SK-N-SH treated with all-trans-retinoic acid at 6 μM for 48 hours (cell line): Measurements from ENCODE around the gene ATP8A1.

Source experiments
- ATAC-seq: fragments of 200-7000 bp; cut with Tn5 transposase; 3 replicates; pipeline ENCODE4 v1.9.1; 2020; ENCODE audit warnings: mild to moderate bottlenecking, moderate library complexity
- ARNTL ChIP-seq: fragments of 450-650 bp; formaldehyde crosslinking; IDR thresholded peaks from 2 replicates; pipeline ENCODE4 v1.5.0; 2020; ENCODE audit warnings: low read depth, mild to moderate bottlenecking, moderate library complexity, borderline replicate concordance
- BACH2 ChIP-seq: fragments of 250-450 bp; sonication (Bioruptor Pico); IDR thresholded peaks from 2 replicates; pipeline ENCODE4 v1.9.0; 2021; ENCODE audit warnings: mild to moderate bottlenecking, borderline replicate concordance
- CREB5 ChIP-seq: fragments of 250-450 bp; sonication (Bioruptor Pico); IDR thresholded peaks from 2 replicates; pipeline ENCODE4 v1.5.1; 2020; ENCODE audit warnings: low read depth, mild to moderate bottlenecking, moderate library complexity
- CSDC2 ChIP-seq: fragments of 250-450 bp; sonication (Bioruptor Pico); IDR thresholded peaks from 2 replicates; pipeline ENCODE4 v1.5.0; 2020; ENCODE audit warnings: mild to moderate bottlenecking, moderate library complexity
- CSRNP3 ChIP-seq: fragments of 250-450 bp; sonication (Bioruptor Pico); IDR thresholded peaks from 2 replicates; pipeline ENCODE4 v1.5.1; 2021; ENCODE audit warnings: mild to moderate bottlenecking, moderate library complexity
- ESRRG ChIP-seq: fragments of 250-450 bp; sonication (Bioruptor Pico); IDR thresholded peaks from 2 replicates; pipeline ENCODE4 v1.6.1; 2021; ENCODE audit warnings: mild to moderate bottlenecking
- GLIS3 ChIP-seq: fragments of 250-450 bp; sonication (Bioruptor Pico); IDR thresholded peaks from 2 replicates; pipeline ENCODE4 v1.5.0; 2020; ENCODE audit warnings: mild to moderate bottlenecking, moderate library complexity
- ISL1 ChIP-seq: fragments of 250-450 bp; sonication (Bioruptor Pico); IDR thresholded peaks from 2 replicates; pipeline ENCODE4 v2.1.2; 2022; ENCODE audit warnings: mild to moderate bottlenecking, moderate library complexity
- OSR1 ChIP-seq: fragments of 250-450 bp; sonication (Bioruptor Pico); IDR thresholded peaks from 2 replicates; pipeline ENCODE4 v1.8.0; 2022; ENCODE audit warnings: moderate library complexity, mild to moderate bottlenecking, inconsistent platforms
- PATZ1 ChIP-seq: fragments of 250-450 bp; sonication (Bioruptor Pico); IDR thresholded peaks from 2 replicates; pipeline ENCODE4 v1.8.0; 2020; ENCODE audit warnings: mild to moderate bottlenecking, moderate library complexity, borderline replicate concordance
- PPARA ChIP-seq: fragments of 250-450 bp; sonication (Bioruptor Pico); IDR thresholded peaks from 2 replicates; pipeline ENCODE4 v1.5.0; 2020; ENCODE audit warnings: mild to moderate bottlenecking, borderline replicate concordance
- RARB ChIP-seq: fragments of 250-450 bp; sonication (Bioruptor Pico); IDR thresholded peaks from 2 replicates; pipeline ENCODE4 v1.8.0; 2021; ENCODE audit warnings: mild to moderate bottlenecking, moderate library complexity
- SNAI2 ChIP-seq: fragments of 250-450 bp; sonication (Bioruptor Pico); IDR thresholded peaks from 2 replicates; pipeline ENCODE4 v1.5.0; 2020; ENCODE audit warnings: mild to moderate bottlenecking, moderate library complexity
- TCF4 ChIP-seq: fragments of 250-450 bp; sonication (Bioruptor Pico); IDR thresholded peaks from 2 replicates; pipeline ENCODE4 v1.8.0; 2021; ENCODE audit warnings: mild to moderate bottlenecking, moderate library complexity, borderline replicate concordance
- TOX ChIP-seq: fragments of 250-450 bp; sonication (Bioruptor Pico); IDR thresholded peaks from 2 replicates; pipeline ENCODE4 v1.8.0; 2021; ENCODE audit warnings: mild to moderate bottlenecking, moderate library complexity, borderline replicate concordance
- ZC3H10 ChIP-seq: fragments of 250-450 bp; sonication (Bioruptor Pico); IDR thresholded peaks from 2 replicates; pipeline ENCODE4 v1.5.1; 2021; ENCODE audit warnings: mild to moderate bottlenecking, moderate library complexity
- ZFP3 ChIP-seq: fragments of 250-450 bp; sonication (Bioruptor Pico); IDR thresholded peaks from 2 replicates; pipeline ENCODE4 v1.5.0; 2020; ENCODE audit warnings: mild to moderate bottlenecking, moderate library complexity
- ZNF565 ChIP-seq: fragments of 450-650 bp; formaldehyde crosslinking; conservative IDR thresholded peaks from 2 replicates; pipeline ENCODE4 v1.5.0; 2020; ENCODE audit warnings: low read depth, mild to moderate bottlenecking, moderate library complexity
- ZNF70 ChIP-seq: fragments of 450-650 bp; formaldehyde crosslinking; IDR thresholded peaks from 2 replicates; pipeline ENCODE4 v1.5.0; 2020; ENCODE audit warnings: mild to moderate bottlenecking, moderate library complexity
- ZNF8 ChIP-seq: fragments of 450-650 bp; formaldehyde crosslinking; IDR thresholded peaks from 2 replicates; pipeline ENCODE4 v1.5.0; 2020; ENCODE audit warnings: mild to moderate bottlenecking, moderate library complexity
- TF ChIP-seq, protein P1 (sequence below): fragments of 250-450 bp; sonication (Bioruptor Pico); IDR thresholded peaks from 2 replicates; pipeline ENCODE4 v1.8.0; 2021; ENCODE audit warnings: low read depth, mild to moderate bottlenecking, moderate library complexity, borderline replicate concordance
- TF ChIP-seq, protein P2 (sequence below): fragments of 250-450 bp; sonication (Bioruptor Pico); IDR thresholded peaks from 2 replicates; pipeline ENCODE4 v1.5.0; 2020; ENCODE audit warnings: mild to moderate bottlenecking, moderate library complexity

Gene ATP8A1

GRCh38 chr4:42637104-42637503 is 19.8 kb downstream of the ATP8A1 start:
- no peak for TF ChIP-seq CSDC2 (CRISPR knock-in tag)
- no peak for TF ChIP-seq ZNF565 (CRISPR knock-in tag)
- no peak for TF ChIP-seq ZNF70 (CRISPR knock-in tag)
- no peak for TF ChIP-seq TOX (CRISPR knock-in tag)
- TF ChIP-seq ISL1 (CRISPR knock-in tag) = no peak
- no peak for TF ChIP-seq ZNF8 (CRISPR knock-in tag)
- no peak for TF ChIP-seq GLIS3 (CRISPR knock-in tag)
- TF ChIP-seq ESRRG = no peak
- no peak for TF ChIP-seq BACH2 (CRISPR knock-in tag)
- TF ChIP-seq, protein P1, sequence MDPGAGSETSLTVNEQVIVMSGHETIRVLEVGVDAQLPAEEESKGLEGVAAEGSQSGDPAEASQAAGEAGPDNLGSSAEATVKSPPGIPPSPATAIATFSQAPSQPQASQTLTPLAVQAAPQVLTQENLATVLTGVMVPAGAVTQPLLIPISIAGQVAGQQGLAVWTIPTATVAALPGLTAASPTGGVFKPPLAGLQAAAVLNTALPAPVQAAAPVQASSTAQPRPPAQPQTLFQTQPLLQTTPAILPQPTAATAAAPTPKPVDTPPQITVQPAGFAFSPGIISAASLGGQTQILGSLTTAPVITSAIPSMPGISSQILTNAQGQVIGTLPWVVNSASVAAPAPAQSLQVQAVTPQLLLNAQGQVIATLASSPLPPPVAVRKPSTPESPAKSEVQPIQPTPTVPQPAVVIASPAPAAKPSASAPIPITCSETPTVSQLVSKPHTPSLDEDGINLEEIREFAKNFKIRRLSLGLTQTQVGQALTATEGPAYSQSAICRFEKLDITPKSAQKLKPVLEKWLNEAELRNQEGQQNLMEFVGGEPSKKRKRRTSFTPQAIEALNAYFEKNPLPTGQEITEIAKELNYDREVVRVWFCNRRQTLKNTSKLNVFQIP = no peak
- TF ChIP-seq CSRNP3 (CRISPR knock-in tag) = no peak
- no peak for TF ChIP-seq PPARA (CRISPR knock-in tag)
- TF ChIP-seq, protein P2, sequence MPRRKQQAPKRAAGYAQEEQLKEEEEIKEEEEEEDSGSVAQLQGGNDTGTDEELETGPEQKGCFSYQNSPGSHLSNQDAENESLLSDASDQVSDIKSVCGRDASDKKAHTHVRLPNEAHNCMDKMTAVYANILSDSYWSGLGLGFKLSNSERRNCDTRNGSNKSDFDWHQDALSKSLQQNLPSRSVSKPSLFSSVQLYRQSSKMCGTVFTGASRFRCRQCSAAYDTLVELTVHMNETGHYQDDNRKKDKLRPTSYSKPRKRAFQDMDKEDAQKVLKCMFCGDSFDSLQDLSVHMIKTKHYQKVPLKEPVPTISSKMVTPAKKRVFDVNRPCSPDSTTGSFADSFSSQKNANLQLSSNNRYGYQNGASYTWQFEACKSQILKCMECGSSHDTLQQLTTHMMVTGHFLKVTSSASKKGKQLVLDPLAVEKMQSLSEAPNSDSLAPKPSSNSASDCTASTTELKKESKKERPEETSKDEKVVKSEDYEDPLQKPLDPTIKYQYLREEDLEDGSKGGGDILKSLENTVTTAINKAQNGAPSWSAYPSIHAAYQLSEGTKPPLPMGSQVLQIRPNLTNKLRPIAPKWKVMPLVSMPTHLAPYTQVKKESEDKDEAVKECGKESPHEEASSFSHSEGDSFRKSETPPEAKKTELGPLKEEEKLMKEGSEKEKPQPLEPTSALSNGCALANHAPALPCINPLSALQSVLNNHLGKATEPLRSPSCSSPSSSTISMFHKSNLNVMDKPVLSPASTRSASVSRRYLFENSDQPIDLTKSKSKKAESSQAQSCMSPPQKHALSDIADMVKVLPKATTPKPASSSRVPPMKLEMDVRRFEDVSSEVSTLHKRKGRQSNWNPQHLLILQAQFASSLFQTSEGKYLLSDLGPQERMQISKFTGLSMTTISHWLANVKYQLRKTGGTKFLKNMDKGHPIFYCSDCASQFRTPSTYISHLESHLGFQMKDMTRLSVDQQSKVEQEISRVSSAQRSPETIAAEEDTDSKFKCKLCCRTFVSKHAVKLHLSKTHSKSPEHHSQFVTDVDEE (CRISPR knock-in tag) = no peak
- no peak for TF ChIP-seq ZC3H10 (CRISPR knock-in tag)
- no peak for TF ChIP-seq TCF4
- TF ChIP-seq CREB5 = no peak
- no peak for TF ChIP-seq ARNTL (CRISPR knock-in tag)
- no peak for TF ChIP-seq OSR1 (CRISPR knock-in tag)
- no peak for TF ChIP-seq SNAI2
- TF ChIP-seq PATZ1 (CRISPR knock-in tag) = no peak
- no peak for ATAC-seq

GRCh38 chr4:42636645-42636949 is 20.3 kb downstream of the ATP8A1 start:
- TF ChIP-seq SNAI2 (no peak), ZFP3 (no peak), ISL1 (CRISPR knock-in tag) (no peak), CSDC2 (CRISPR knock-in tag) (no peak), CREB5 (no peak), OSR1 (CRISPR knock-in tag) (no peak), TOX (CRISPR knock-in tag) (no peak), CSRNP3 (CRISPR knock-in tag) (no peak), BACH2 (CRISPR knock-in tag) (no peak), RARB (CRISPR knock-in tag) (no peak), TCF4 (no peak), ARNTL (CRISPR knock-in tag) (no peak), PPARA (CRISPR knock-in tag) (no peak)
- TF ChIP-seq, protein P1 = no peak
- TF ChIP-seq, protein P2 (CRISPR knock-in tag) = no peak
- no peak for ATAC-seq
